HG03060 (cell line): ENCODE results near the gene C19orf67.
"Not testable (repeated sequence)": the region's sequence is repeated elsewhere in the genome, so short reads cannot be mapped to it uniquely, and the experiment has no call there.

Experiments used
- ATAC-seq: cut with Tn5 transposase; IDR thresholded peaks from one replicate; pipeline ENCODE4 v1.9.1; 2021; ENCODE audit warnings: low read depth, moderate number of reproducible peaks; ENCODE audit not compliant: unreplicated experiment

C19orf67 gene

GRCh38 chr19:14059093-14059480 lies 26.5 kb downstream of the C19orf67 start:
- ATAC-seq, result no peak

GRCh38 chr19:14058182-14059092 lies 27.1 kb downstream of the C19orf67 start:
- no peak for ATAC-seq

DNA sequence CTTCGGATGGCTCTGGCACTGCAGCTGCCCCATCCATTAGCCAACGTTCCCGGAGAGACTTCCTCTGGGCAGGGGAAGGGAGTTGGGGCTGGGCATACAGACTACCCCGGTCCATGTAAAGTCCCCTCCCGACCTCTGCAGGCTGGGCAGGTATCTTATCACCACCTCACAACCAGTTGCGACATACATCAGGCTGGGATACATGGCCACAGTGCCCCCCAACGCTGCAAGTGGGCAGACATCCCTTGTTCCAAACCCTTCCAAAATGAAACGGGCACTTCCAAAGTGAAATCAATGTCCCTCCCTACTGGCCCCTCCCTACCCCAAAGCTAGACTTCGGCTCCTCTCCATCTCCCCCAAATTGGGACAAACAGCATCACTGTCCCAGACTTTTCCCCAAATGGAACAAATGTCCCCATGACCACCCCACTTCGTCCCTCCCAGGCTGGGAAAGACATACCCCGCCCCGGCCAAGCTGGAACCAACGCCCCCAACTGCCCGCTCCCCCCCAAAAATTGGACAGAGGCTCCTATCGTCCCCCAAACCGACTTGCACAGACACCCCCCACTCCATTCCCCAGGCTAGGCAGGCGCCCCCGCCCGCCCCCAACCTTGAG lies 28.7 kb downstream of the C19orf67 start:
- no peak for ATAC-seq

- no peak for ATAC-seq
Measured at GRCh38 chr19:14056069-14056666, 29.4 kb downstream of the C19orf67 start.

- ATAC-seq, result no peak
Measured at GRCh38 chr19:14055396-14055795, 30.2 kb downstream of the C19orf67 start.

- ATAC-seq, result no peak
Measured at GRCh38 chr19:14054721-14055120, 30.9 kb downstream of the C19orf67 start.

- ATAC-seq, result no peak
Measured at GRCh38 chr19:14054099-14054498, 31.5 kb downstream of the C19orf67 start.

- ATAC-seq, result no peak
Measured at GRCh38 chr19:14053500-14053899, 32.1 kb downstream of the C19orf67 start.

DNA sequence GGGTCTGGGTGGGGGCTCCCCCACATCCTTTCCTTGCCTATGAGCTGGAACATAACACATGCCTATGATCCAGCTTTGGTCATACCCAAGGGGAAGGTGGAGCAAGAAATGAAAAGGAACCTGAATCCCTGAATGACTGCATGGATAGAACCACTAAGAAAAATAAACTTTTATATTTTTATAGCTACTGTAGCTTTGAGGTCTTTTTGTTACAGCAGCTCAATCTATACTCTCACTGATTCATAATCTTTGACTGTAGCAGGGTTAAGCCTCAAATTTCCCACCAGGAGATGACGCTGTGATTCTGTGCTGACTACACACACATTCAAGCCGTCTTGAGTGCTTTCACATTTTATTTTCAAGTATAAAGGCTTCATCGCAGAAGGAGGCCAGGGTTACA lies 32.6 kb downstream of the C19orf67 start:
- ATAC-seq, result no peak

DNA sequence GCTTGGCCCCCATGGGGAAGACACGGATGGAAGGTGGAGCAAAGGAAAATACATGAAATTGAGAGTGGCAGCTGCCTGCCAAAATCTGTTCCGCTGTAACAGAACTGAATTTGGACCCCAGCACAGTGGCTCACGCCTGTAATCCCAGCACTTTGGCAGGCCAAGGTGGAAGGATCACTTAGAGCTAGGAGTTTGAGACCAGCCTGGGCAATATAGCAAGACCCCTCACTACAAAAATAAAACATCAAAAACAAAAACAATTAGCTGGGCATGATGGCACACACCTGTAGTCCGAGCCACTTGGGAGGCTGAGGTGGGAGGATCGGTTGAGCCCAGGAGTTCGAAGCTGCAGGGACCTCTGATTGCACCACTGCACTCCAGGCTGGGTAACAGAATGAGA lies 33.1 kb downstream of the C19orf67 start:
- ATAC-seq, result no peak

DNA sequence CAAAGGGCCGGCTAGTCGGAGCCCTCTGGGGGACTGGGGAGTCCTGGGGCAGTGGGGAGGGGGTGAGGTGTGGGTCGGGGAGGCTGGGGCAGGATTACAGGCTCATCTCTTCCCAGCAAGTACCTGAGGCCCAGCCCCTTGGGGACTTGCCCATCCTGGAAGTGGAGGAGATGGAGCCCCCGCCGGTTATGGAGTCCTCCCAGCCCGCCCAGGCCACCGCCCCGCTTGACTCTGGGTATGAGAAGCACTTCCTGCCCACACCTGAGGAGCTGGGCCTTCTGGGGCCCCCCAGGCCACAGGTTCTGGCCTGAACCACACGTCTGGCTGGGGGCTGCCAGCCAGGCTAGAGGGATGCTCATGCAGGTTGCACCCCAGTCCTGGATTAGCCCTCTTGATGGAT lies 33.6 kb downstream of the C19orf67 start:
- ATAC-seq, result no peak

- ATAC-seq, result not testable (repeated sequence)
Measured at GRCh38 chr19:14050961-14051360, 34.6 kb downstream of the C19orf67 start.

DNA sequence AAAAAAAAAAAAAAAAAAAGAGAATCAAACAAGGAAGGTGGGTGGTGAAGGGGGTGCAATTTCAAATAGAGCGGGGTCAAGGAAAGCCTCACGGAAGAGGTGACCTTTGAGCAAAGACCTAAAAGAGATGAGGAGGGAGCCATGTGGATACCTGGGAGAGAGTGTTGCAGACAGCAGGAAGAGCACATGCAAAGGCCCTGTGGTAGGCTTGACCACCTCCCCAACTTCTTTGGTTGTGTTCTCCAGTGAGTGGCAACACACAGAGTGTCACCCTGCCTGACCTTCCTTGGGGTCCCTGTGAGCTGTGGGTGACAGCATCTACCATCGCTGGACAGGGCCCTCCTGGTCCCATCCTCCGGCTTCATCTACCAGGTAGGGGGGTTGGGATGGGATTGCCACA lies 35.1 kb downstream of the C19orf67 start:
- ATAC-seq, result no peak

GRCh38 chr19:14048443-14049153 lies 37.0 kb downstream of the C19orf67 start:
- ATAC-seq, result no peak

- not testable (repeated sequence) for ATAC-seq
Measured at GRCh38 chr19:14047866-14048265, 37.7 kb downstream of the C19orf67 start.

GRCh38 chr19:14042659-14043608 lies 42.6 kb downstream of the C19orf67 start:
- not testable (repeated sequence) for ATAC-seq

DNA sequence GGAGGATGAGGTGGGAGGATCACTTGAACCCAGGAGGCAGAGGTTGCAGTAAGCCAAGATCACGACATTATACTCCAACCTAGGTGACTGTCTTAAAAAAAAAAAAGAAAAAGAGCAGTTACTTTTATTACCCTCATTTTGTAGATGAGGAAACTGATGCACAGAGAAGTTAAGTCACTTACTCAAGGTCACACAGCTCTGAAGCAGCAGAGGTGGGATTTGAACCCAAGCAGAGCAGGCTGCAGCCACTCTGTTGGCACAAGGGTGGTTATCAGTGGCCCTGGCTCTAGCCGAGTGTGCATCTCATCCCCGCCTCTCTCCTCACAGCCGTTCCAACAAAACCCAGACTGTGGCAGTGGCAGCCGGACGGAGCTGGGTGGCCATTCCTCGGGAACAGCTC lies 46.4 kb downstream of the C19orf67 start:
- ATAC-seq, result no peak

- no peak for ATAC-seq
Measured at GRCh38 chr19:14035706-14036105, 49.9 kb downstream of the C19orf67 start.

- ATAC-seq, result not testable (repeated sequence)
Measured at GRCh38 chr19:14035159-14035558, 50.4 kb downstream of the C19orf67 start.

- no peak for ATAC-seq
Measured at GRCh38 chr19:14033946-14034345, 51.6 kb downstream of the C19orf67 start.
